HL-60/S4 treated with retinoic acid at 250 ng/mL for 4 days and 3 days (cell line): ENCODE data around the gene YPEL2.
"Not testable (repeated sequence)": the region's sequence is repeated elsewhere in the genome, so short reads cannot be mapped to it uniquely, and the experiment has no call there.

ENCODE experiments used
- in situ Hi-C: fragments of 300-500 bp; cut with MboI; formaldehyde crosslinking; loops from 2 replicates; pipeline ENCODE4 v1.7.0; 2022; ENCODE audit warnings: low sequenced_read_pairs

Gene YPEL2

DNA sequence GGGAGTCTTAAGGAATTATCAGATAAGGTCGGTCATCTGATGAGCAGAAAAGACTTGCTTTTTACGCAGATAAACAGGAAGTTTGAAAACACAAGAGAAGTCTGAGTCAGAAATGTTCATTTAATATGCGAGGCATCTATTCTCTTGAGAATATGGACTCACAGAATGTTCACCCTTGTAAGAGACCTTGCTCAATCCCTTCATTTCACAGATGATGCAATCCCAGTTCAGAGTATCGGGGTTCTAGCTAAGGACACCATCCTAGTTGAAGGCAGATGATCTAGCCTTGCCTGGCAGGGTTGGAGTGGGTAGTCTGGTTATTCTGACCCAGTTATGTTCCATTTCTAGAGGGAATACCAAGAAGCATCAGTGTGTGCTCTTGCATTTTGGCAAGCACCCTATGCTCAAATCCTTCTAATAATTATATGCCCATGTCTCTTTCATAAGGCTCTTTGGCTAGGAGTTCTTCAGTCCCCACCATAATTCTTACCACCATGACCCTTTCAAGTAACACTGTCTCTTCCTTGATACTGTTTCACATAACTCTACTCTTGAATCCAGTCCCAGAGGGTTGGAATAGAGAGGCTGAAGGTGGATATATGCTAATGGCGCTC lies 42.5 kb downstream of the YPEL2 start:
- in situ Hi-C loops, result no loop called here

DNA sequence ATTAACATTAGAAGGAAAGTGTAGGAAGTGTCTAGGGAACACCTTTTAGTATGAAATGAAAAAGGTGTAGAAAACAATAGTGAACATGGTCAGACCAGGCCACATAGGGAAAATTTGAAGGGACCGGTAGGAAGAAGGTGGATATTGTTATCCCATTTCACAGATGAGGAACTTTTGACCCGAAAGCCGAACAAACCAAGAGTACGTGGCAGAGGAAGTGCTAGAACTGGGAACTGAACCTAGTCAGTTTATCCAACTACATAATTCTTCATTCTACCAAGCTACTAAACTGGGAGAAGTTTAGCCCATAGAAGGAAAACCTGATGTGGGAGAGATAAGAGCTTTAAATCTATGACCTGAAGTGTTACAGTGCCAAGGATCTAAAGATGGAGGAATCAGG lies 43.2 kb downstream of the YPEL2 start:
- in situ Hi-C loops, result no loop called here

DNA sequence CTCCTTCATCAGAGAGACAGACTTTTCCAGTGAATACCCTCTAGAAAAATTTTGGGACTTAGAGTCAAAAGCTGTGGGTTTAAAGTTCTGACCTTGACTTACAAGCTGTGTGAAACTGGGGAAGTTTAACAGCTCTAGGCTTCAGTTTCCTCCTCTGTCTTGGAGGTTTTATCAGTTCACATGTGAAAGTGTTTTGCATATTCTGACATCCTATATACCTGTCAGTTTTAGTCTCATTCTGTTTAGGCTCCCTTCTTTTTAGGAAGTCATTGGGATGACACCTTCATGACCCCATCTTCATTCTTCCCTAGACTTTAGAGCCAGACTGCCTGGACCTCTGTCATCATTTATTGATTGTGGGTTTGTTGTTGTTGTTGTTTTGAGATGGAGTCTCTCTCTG lies 44.4 kb downstream of the YPEL2 start:
- in situ Hi-C loops, result no loop called here

DNA sequence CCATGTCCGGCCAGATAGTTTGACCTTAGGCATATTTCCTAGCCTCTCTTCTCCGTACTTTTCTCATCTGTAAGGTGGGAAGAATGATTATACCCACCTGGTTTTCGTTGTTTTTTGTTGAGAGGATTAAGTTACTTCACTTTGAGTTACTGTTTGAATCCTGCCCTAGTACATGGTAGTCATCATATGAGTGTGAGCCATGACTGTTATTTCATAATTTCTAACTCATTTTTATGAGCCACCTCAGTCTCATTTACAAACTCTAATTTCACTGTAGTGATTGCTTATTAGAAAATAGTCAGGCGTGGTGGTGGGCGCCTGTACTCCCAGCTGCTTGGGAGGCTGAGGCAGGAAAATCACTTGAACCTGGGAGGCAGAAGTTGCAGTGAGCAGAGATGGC lies 45.1 kb downstream of the YPEL2 start:
- in situ Hi-C loops, result no loop called here

DNA sequence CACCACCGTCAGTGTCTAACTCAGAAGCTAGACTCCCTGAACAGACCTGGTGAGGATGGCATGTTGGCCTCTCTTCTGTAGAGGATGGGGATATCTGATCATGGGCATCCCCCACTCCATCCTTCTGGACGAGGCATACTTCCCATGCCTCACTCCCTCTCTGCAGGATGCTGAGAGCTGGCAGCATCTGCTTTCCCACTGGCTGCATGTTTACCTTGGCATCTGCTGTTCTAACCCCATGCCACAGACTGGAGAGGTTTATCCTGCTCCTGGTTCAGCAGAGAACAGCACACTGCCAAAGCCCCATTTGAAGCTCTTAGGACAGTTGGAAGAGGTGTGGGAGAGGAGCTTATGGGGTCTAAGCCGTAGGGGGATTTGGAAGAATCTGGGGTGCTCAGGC lies 46.0 kb downstream of the YPEL2 start:
- in situ Hi-C loops, result no loop called here

DNA sequence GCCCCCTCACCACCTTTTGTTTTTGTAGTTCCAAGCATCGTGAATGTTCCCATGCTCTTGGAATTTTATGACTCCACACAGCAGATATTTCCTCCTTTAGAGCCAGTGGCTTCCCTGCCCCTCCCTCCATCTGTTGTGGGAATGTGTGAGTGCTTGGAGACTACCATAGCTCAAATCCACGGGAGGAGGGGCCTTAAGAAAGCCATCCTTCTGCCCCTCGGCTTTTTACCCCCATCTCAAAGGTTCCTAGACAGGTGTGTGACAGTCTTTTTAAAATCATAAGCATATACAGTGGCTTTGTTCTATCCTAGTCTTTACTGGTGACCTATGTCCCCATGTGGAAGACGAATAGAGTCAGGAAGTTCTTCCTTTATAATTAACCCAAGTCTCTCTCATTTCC lies 47.2 kb downstream of the YPEL2 start:
- in situ Hi-C loops, result no loop called here

DNA sequence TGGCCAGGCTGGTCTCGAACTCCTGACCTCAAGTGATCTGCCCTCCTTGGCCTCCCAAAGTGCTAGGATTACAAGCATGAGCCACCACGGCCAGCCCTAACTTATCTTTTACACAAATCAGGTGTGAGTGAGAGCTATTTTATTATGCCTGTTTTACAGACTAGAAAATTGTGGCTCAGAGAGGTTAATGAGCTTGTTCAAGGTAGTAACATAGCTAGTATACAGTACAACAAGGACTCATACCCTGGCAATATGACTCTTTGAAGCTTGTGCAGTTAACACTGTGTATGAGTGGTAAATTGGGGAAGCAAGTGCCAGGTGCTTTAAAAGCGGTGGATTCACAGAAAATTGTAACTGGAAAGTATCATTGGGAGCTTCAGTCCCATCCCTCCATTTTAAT lies 49.0 kb downstream of the YPEL2 start:
- in situ Hi-C loops, result no loop called here

DNA sequence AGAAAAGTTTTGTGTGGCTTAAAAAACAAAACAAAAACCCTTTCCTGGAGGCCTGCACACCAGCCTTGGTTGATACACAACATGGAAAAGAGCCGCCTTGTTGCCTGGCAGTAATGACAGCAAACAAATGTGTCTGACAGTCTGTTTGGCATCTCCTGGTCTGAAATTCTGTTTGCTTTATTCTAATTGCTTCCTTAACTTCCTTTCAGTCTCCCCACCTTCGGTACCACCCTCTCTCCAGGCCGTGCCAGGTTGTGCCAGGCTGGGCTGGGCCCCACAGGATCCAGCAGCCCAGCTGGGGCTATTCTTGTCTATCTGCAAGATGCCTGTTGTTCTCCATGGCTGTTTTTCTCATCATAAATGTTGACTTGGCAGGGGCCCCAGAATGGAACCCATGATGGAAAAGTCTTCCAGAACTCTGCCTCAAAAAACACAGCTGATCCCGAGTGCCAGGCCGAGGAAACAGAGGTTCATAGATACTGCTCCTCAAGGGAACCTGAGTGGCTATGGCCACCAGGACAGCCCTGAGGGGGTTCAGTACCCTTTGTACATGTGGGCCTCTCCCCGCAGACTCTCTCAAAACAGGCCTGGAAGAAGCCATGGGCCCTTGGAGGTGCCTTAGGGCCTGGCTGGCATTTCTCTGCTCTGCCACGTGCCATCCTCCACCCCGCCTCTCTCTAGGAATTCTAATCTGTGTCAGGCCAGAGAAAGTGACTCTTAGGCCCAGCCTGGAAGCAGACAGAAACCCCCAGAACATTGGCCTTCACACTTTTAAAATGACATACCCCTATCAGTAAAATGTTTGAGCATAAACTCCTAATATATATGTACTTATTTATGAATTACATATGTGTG lies 50.5 kb downstream of the YPEL2 start:
- in situ Hi-C loops, result no loop called here

DNA sequence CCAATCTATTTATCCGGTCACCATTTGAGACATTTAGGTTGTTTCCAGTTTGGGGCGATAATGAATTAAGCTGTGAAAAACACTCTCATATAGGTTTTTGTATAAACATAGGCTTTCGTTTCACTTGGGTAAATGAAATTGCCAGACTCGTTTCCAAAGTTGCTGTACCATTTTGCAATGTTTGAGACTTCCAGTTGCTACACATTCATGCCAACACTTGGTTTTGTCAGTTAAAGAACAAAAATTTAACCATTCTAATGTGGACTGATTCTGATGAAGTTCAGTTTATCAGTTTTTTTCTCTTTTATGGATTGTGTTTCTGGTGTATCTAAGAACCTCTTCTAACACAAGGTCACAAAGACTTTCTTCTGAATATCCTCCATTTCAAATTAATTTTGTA lies 52.4 kb downstream of the YPEL2 start:
- in situ Hi-C loops, result no loop called here

DNA sequence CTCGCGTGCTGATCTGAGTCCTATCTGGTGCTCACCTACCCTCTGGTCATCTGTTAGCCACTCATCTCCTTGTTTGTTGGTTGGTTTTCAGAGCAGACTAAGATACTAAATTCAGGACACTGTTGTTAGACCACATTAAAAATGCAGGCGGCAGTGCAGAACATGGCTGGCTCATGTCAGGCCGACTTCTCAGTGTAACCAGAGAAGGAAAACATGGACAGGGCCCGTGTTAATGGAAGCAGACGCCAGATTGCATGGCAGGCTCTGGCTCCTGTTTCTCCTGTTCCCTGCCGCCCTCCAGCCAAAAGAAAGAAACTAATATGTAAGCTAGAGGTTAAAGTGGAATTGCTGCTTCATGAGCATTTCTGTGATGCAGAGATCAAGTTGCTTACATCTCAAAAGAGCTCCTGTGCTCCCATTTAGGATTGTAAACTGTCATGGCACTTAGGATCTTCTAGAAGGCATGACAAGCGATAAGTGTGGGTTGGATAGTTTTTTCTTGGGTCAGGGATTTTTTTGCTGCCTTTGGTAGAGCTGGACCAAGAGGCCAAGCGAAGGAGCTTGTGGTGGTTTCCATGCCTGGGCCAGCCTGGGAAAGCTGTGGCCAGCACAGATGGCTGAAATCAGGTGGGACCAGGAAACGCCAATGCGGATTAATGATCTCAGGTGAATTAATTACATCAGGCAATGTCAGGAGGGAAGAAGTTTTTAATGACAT lies 56.1 kb downstream of the YPEL2 start:
- in situ Hi-C loops, result no loop called here

DNA sequence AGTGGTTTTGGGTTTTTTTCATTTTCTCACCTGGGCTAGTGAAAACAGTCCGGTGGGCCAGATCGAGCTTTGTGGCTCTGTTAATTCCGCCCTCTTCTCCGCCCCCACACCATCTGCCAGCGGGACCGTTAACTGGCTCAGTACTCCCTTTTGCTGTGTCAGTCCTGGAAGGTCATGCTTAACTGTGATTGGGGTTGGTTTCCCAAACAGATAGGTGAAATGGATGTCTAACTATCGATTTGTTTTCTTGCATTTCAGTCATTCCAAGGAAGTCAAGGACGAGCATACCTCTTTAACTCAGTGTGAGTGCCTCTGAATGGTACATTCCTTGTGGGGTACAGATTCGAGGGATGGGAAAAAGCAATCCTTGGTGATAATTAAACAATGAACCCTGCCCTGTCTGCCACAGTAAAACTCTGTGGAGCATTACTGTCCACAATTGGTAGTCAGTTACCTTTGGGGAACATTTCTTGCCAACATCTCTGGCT lies 56.7 kb downstream of the YPEL2 start:
- in situ Hi-C loops, result no loop called here

DNA sequence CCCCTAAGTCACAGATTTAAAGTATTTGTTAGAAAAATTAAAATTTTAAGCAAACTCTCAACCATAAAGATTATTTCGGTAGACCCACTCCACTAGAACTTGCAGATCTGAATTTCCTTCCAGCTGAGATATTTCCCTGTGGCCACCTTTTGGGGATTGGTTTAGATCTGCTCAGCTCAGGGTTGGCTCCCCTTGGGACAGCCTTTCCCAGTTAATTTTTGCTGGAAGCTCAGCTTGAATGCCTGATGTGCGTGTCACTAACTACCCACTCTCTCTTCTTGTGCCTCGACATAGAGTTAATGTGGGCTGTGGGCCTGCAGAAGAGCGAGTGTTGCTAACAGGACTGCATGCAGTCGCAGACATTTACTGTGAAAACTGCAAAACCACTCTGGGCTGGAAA lies 57.6 kb downstream of the YPEL2 start:
- in situ Hi-C loops, result no loop called here

DNA sequence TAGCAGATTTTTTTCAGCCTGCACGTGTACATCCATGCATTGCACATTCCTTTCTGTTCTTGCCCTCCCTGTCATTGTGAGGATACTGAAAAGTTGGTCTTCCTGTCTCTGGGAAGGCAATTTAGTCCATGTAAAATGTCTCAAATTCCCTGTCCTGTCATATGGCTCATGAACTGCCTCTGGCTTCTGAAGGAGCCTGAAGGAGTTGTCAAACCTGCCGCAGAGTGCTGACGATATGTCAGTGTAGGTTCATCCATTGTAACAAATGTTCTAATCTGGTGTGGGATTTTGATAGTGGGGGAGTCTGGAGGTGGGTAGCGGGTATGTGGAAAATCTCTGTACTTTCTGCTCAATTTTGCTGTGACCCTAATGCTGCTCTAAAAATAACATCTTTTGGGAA lies 59.6 kb downstream of the YPEL2 start:
- in situ Hi-C loops, result no loop called here

DNA sequence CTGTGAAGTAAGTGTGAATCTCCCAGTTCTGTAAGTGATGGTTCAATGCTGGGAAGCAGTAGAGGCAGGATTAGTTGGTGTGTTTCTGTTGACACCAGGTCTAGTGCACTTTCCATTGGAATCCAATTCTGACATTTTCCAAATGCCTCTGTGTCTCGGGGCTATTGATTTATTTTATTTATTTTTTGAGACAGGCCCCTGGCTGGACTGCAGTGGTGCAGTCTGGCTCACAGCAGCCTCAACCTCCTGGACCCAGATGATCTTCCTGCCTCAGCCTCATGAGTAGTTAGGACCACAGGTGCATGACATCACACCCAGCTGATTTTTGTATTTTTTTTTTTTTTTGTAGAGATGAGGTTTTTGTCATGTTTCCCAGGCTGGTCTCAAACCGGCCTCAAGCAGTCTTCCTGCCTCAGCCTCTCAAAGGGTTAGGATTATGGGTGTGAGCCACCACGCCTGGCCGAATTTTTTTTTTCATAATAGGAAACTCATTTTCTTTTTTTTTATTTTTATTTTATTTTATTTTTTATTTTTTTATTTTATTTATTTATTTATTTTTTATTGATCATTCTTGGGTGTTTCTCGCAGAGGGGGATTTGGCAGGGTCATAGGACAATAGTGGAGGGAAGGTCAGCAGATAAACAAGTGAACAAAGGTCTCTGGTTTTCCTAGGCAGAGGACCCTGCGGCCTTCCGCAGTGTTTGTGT lies 61.7 kb downstream of the YPEL2 start:
- in situ Hi-C loops, result no loop called here

DNA sequence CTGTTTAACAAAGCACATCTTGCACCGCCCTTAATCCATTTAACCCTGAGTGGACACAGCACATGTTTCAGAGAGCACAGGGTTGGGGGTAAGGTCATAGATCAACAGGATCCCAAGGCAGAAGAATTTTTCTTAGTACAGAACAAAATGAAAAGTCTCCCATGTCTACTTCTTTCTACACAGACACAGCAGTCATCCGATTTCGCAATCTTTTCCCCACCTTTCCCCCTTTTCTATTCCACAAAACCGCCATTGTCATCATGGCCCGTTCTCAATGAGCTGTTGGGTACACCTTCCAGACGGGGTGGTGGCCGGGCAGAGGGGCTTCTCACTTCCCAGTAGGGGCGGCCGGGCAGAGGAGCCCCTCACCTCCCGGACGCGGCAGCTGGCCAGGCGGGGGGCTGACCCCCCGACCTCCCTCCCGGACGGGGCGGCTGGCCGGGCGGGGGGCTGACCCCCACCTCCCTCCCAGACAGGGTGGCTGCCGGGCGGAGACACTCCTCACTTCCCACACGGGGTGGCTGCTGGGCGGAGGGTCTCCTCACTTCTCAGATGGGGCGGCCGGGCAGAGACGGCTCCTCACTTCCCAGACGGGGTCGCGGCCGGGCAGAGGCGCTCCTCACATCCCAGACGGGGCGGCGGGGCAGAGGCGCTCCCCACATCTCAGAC lies 62.4 kb downstream of the YPEL2 start:
- in situ Hi-C loops, result not testable (repeated sequence)

DNA sequence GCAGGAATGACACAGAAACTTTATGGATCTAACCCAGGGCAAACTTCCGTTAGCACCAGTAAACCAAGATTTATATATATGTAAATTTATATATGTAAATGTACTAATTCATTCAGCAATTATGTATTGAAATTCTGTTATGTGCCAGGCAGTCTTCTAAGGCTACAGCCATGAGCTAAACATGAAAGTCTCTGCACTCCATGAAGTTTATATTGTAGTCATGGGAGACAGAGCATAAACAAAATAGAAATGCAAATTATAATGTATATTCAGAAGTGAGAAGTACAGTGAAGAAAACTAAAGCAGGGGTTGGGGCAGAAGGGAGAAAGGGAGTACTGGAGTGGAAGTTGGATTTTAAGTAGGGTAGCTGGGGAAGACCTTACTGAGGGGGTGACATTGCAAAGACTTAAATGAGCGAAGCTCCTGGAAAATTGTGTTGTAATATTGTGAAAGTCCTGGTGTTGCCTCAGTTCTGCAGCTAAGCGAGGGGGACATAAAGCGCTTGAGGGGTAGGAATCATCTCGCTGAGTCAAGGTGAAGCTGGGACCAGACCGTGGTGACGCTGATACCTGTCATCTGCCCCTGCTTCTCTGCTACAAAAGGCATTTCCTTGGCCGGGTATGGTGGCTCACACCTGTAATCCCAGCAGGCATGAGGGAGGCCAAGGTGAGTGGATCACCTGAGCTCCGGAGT lies 64.8 kb downstream of the YPEL2 start:
- in situ Hi-C loops, result no loop called here

DNA sequence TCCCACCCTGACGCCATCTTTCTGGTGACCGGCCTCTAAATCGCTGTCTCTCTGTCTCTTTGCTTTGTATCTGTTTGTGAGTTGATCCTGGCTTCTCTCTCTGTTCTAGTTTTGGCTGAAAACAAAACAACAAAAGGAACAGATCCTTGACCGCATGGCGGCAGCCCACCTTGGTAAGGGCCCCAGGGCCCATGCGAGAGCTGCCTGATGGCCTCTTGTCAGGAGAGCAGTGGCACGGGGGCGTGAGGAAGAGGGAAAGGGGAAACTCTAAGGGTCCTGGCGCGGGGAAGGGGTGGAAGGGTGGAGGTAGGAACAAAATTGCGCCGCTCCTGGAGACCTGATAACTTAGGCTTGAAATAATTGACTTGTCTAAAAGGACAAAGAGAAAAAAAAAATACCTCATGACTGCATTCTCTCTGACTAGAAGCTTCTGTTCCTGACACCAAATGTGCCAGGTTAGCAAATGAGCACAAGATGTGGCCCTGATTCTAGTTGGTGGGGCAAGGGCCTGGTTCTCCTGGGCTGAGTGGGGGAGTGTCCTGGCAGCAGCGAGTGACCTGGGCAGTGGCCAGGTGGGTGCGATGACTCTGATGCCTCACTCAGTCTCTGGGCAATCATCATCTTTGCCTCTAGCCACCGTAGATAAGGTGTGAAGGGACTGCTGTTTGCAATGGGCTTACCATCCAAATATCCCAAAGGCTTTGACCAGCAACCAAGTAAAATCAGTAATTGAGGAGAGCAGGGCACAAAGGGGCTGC lies 66.0 kb downstream of the YPEL2 start:
- in situ Hi-C loops, result no loop called here

DNA sequence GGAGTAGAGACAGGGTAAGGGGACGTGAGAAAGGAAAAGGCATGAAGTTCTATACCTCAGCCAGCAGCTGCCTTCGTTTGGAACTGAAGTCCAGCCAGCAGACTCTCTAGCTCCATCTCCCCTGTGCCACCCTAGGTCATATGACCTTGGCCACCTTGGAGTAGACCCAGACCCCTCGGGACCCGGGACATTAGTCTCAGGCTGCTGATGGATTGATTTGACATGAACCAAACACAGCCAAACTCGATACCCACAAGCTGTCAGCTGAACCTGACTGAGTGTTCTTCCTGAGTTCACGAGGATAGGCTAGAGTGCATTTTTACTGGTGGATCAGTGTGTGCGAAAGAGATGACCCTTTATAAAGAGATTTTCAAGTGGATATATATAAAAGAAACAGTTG lies 68.5 kb downstream of the YPEL2 start:
- in situ Hi-C loops, result no loop called here

DNA sequence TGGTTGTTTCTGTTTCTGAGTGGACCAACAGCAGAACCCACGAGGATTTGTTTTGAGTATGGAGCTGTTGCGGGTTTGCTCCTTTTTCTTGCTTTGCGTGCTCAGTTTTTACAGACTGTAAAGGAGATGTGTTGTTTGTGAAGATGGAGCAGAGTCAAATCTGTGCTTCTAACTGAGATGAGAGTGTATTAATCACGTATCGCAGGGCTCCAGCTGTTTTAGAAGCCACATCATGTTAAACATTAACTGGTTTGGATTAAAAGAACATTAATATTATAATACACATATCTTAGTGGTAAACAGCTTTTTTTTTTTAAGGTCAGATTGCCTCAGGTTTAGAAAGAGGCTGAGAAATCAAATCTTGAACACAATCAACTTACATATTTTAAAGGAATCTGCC lies 69.4 kb downstream of the YPEL2 start:
- in situ Hi-C loops, result no loop called here
